Kidney (tissue), 14 donors: ENCODE results near the gene SLC20A1. TPM values are rescaled to one million over a fixed set of nuclear protein-coding genes. Genes with fewer than 3 reads are reported as not detected.
A peak's percentile ranks its signal among the peaks of the same experiment; 100 is the strongest.

Experiments
- DNase-seq, 5 donors: peaks; one replicate each; pipeline ENCODE4 v3.0.0-alpha.2; 2013 to 2020
- FAIRE-seq: peaks from 2 replicates; lab custom pipeline; 2012; peaks lifted over from hg19 to GRCh38; lab: Jason Lieb, UNC
- H3K27ac ChIP-seq, 2 donors: one replicate each; pipeline ENCODE4 v1.7.0; 2013; ENCODE audit warnings: low read depth in 2 of 2, low read length in 2 of 2, inconsistent platforms in 1 of 2
- H3K27me3 ChIP-seq: one replicate; pipeline ENCODE4 v1.7.1; 2013; ENCODE audit warnings: low read length, inconsistent platforms; ENCODE audit not compliant: control insufficient read depth, insufficient read depth
- H3K36me3 ChIP-seq, 3 donors: one replicate each; pipeline versions ENCODE4 v1.7.0 to v1.7.1; 2013; ENCODE audit warnings: low read length in 3 of 3, control low read depth in 1 of 3, inconsistent platforms in 1 of 3; ENCODE audit not compliant: insufficient read depth in 3 of 3, control insufficient read depth in 2 of 3
- H3K4me1 ChIP-seq, 3 donors: one replicate each; pipeline versions ENCODE4 v1.7.0 to v1.7.1; 2013; ENCODE audit warnings: low read length in 3 of 3, inconsistent platforms in 1 of 3, low read depth in 1 of 3; ENCODE audit not compliant: control insufficient read depth in 2 of 3, insufficient read depth in 2 of 3
- H3K4me3 ChIP-seq, 3 donors: one replicate each; pipeline versions ENCODE4 v1.7.0 to v1.8.1; 2013; ENCODE audit warnings: low read length in 3 of 3, control low read depth in 1 of 3, inconsistent platforms in 1 of 3
- H3K9ac ChIP-seq, 3 donors: one replicate each; pipeline versions ENCODE4 v1.7.0 to v1.7.1; 2013; ENCODE audit warnings: low read length in 3 of 3, control low read depth in 1 of 3, inconsistent platforms in 1 of 3
- H3K9me3 ChIP-seq, 3 donors: one replicate each; pipeline versions ENCODE4 v1.7.0 to v1.7.1; 2013; ENCODE audit warnings: low read length in 3 of 3, control low read depth in 1 of 3, inconsistent platforms in 1 of 3; ENCODE audit not compliant: control insufficient read depth in 2 of 3, insufficient read depth in 1 of 3
- CTCF ChIP-seq: IDR thresholded peaks from 3 replicates; pipeline ENCODE4 v1.5.1; 2012; ENCODE audit warnings: mild to moderate bottlenecking, moderate library complexity, borderline replicate concordance; ENCODE audit not compliant: insufficient read depth; ENCODE audit errors: extremely low read depth
- intact Hi-C: fragments of 100-400 bp; cut with DNase I; formaldehyde crosslinking; loops from one replicate; pipeline ENCODE4 v1.11.1; 2022
- polyA plus RNA-seq: library from polyadenylated mRNA; stranded (reverse); fragments of 350-450 nt; fragmentation: Illumina TruSeq; extraction: RNeasy Lipid Tissue Mini Kit (QIAGEN cat#74804); gene quantifications from one replicate; pipeline ENCODE4 v1.2.3, GENCODE V29; 2014; ENCODE audit warnings: low read depth, low replicate concordance; ENCODE audit not compliant: insufficient read depth
- total RNA-seq: library from RNA; stranded (reverse); fragmentation: NEBNext Ultra II Directional; extraction: Animal tissue kit (Norgen Biotek cat#: 25700); gene quantifications from one replicate; pipeline ENCODE4 v1.2.1, GENCODE V29; 2021
- donor health status: control.
- donor health status: control.
- donor health status: control.
- donor health status: control.
- donor health status: control.
- donor health status: DM: yes; HTN: yes; CAD: no.
- donor health status: Normal renal cell carcinoma (clear cell type).

SLC20A1 gene
- total and polyA plus RNA-seq, 2 donors from 2014 or later = 10.4 to 46.2 TPM

- H3K4me1 ChIP-seq = no peaks in the 10 kb centered on the region
- H3K4me3 ChIP-seq = no peak overlapping the region
- H3K27ac ChIP-seq = no peak overlapping the region
- H3K9me3 ChIP-seq = no peaks in the 10 kb centered on the region
- H3K9ac ChIP-seq = no peak overlapping the region
- no peaks in the 10 kb centered on the region for H3K36me3 ChIP-seq
- intact Hi-C loops = no loop called here
- DNase-seq (no peak), FAIRE-seq (no peak)
- no peaks in the 10 kb centered on the region for H3K27me3 ChIP-seq
- TF ChIP-seq CTCF = no peak
These were observed 27.3 kb downstream of the SLC20A1 start for GRCh38 chr2:112673008-112673407.

GRCh38 chr2:112674229-112674628, 28.5 kb downstream of the SLC20A1 start:
- DNase-seq (peak in 2 of 5 donors; percentile 33 to 85), FAIRE-seq (no peak)
- Histone ChIP-seq H3K4me3 (no peak overlapping the region), H3K9me3 (no peaks in the 10 kb centered on the region), H3K27ac (no peak overlapping the region), H3K27me3 (no peaks in the 10 kb centered on the region), H3K4me1 (no peaks in the 10 kb centered on the region), H3K36me3 (no peaks in the 10 kb centered on the region), H3K9ac (no peak overlapping the region)
- no peak for TF ChIP-seq CTCF
- intact Hi-C loops = no loop called here

- intact Hi-C loops = no loop called here
- DNase-seq = no peak
- no peak for TF ChIP-seq CTCF
- FAIRE-seq = no peak
- Histone ChIP-seq H3K4me3 (no peak overlapping the region), H3K4me1 (no peaks in the 10 kb centered on the region), H3K9me3 (no peaks in the 10 kb centered on the region), H3K27ac (no peak overlapping the region), H3K27me3 (no peaks in the 10 kb centered on the region), H3K36me3 (no peaks in the 10 kb centered on the region), H3K9ac (no peak overlapping the region)
These were observed 33.7 kb downstream of the SLC20A1 start for GRCh38 chr2:112679484-112679883.

- DNase-seq (no peak), FAIRE-seq (no peak)
- no peaks in the 10 kb centered on the region for H3K4me1 ChIP-seq
- H3K9me3 ChIP-seq = no peaks in the 10 kb centered on the region
- H3K27me3 ChIP-seq = no peaks in the 10 kb centered on the region
- intact Hi-C loops = no loop called here
- TF ChIP-seq CTCF = no peak
- no peak overlapping the region for H3K9ac ChIP-seq
- H3K27ac ChIP-seq = peak overlapping the region in 1 of 2 donors; percentile 38
- no peaks in the 10 kb centered on the region for H3K36me3 ChIP-seq
- no peak overlapping the region for H3K4me3 ChIP-seq
These were observed 34.9 kb downstream of the SLC20A1 start for GRCh38 chr2:112680666-112681101.
